Chondrocyte (in vitro differentiated cells): ENCODE data around the gene CDC6. TPM values are rescaled to one million over a fixed set of nuclear protein-coding genes. Genes with fewer than 3 reads are reported as not detected.

Experiments used
- DNase-seq: peaks from one replicate; pipeline ENCODE4 v3.0.0; 2021; ENCODE audit warnings: mixed read lengths, low spot score
- H3K27ac Mint-ChIP-seq: one replicate; pipeline ENCODE4 v1.8.0; 2021; ENCODE audit warnings: mild to moderate bottlenecking, moderate library complexity, mixed read lengths; ENCODE audit not compliant: unreplicated experiment
- H3K27me3 Mint-ChIP-seq: 2 replicates; pipeline ENCODE4 v1.8.0; 2021; ENCODE audit warnings: low read depth, mixed read lengths
- H3K36me3 Mint-ChIP-seq: 2 replicates; pipeline ENCODE4 v1.8.0; 2021; ENCODE audit warnings: low read depth, mixed read lengths
- H3K4me1 Mint-ChIP-seq: 2 replicates; pipeline ENCODE4 v1.8.0; 2021; ENCODE audit warnings: low read depth, mild to moderate bottlenecking, mixed read lengths
- H3K4me3 Mint-ChIP-seq: one replicate; pipeline ENCODE4 v1.8.0; 2021; ENCODE audit warnings: mild to moderate bottlenecking, moderate library complexity, mixed read lengths; ENCODE audit not compliant: unreplicated experiment
- H3K9me3 Mint-ChIP-seq: 2 replicates; pipeline ENCODE4 v1.8.0; 2021; ENCODE audit warnings: low read depth, mixed read lengths
- CTCF ChIP-seq: fragments of 200-600 bp; sonication (generic); IDR thresholded peaks from 2 replicates; pipeline ENCODE4 v1.5.0; 2021; ENCODE audit warnings: antibody characterized with exemption, mild to moderate bottlenecking, moderate library complexity
- total RNA-seq: library from RNA; stranded (reverse); gene quantifications from 3 replicates; pipeline ENCODE4 v1.2.1, GENCODE V29; 2021

Gene CDC6
- total RNA-seq, 1 donor from 2014 or later: 9.9 TPM

- Mint-ChIP-seq H3K27me3 (no peaks in the 10 kb centered on the region), H3K36me3 (no peaks in the 10 kb centered on the region), H3K4me1 (peaks cover 9% of the 10 kb centered on the region), H3K9me3 (no peaks in the 10 kb centered on the region), H3K27ac (peak overlapping the region; percentile 96), H3K4me3 (peak overlapping the region; percentile 46)
- DNase-seq: peak; percentile 72
- no peak for TF ChIP-seq CTCF
These were observed 23.3 kb downstream of the CDC6 start for GRCh38 chr17:40310882-40311391.

GRCh38 chr17:40311575-40311974, 23.9 kb downstream of the CDC6 start:
- no peak for TF ChIP-seq CTCF
- H3K4me3 Mint-ChIP-seq: peak overlapping the region; percentile 46
- no peaks in the 10 kb centered on the region for H3K36me3 Mint-ChIP-seq
- no peaks in the 10 kb centered on the region for H3K27me3 Mint-ChIP-seq
- no peaks in the 10 kb centered on the region for H3K9me3 Mint-ChIP-seq
- peak overlapping the region; percentile 96 for H3K27ac Mint-ChIP-seq
- DNase-seq: peak; percentile 82
- peaks cover 15% of the 10 kb centered on the region for H3K4me1 Mint-ChIP-seq

GRCh38 chr17:40312131-40312731, 24.6 kb downstream of the CDC6 start:
- no peaks in the 10 kb centered on the region for H3K9me3 Mint-ChIP-seq
- DNase-seq: peak; percentile 61
- H3K36me3 Mint-ChIP-seq: no peaks in the 10 kb centered on the region
- H3K4me3 Mint-ChIP-seq: peak overlapping the region; percentile 46
- H3K4me1 Mint-ChIP-seq: peaks cover 20% of the 10 kb centered on the region
- TF ChIP-seq CTCF: no peak
- peak overlapping the region; percentile 96 for H3K27ac Mint-ChIP-seq
- H3K27me3 Mint-ChIP-seq: no peaks in the 10 kb centered on the region

- H3K36me3 Mint-ChIP-seq: no peaks in the 10 kb centered on the region
- DNase-seq: peak; percentile 43
- peak overlapping the region; percentile 35 for H3K4me3 Mint-ChIP-seq
- peaks cover 27% of the 10 kb centered on the region for H3K4me1 Mint-ChIP-seq
- no peaks in the 10 kb centered on the region for H3K9me3 Mint-ChIP-seq
- peak overlapping the region; percentile 96 for H3K27ac Mint-ChIP-seq
- H3K27me3 Mint-ChIP-seq: no peaks in the 10 kb centered on the region
- peak; percentile 18 for TF ChIP-seq CTCF
These were observed 25.4 kb downstream of the CDC6 start for GRCh38 chr17:40312893-40313667.

- Mint-ChIP-seq H3K27me3 (no peaks in the 10 kb centered on the region), H3K4me1 (peaks cover 27% of the 10 kb centered on the region), H3K9me3 (no peaks in the 10 kb centered on the region), H3K27ac (peak overlapping the region; percentile 96), H3K4me3 (peak overlapping the region; percentile 35), H3K36me3 (no peaks in the 10 kb centered on the region)
- DNase-seq: peak; percentile 39
- no peak for TF ChIP-seq CTCF
These were observed 26.2 kb downstream of the CDC6 start for GRCh38 chr17:40313668-40314583.
